ENCODE results near the gene HS6ST1. TPM values are rescaled to one million over a fixed set of nuclear protein-coding genes. Genes with fewer than 3 reads are reported as not detected.

HS6ST1 gene
- total RNA-seq, 2 experiments from 2014 or later, result 13.6 to 17.6 TPM

GRCh38 chr2:128311216-128311754, 7.4 kb downstream of the HS6ST1 start:
- H3K9me2 ChIP-seq (ENCODE audit: insufficient read depth, low read length), result no peaks in the 10 kb centered on the region
- H3K27ac ChIP-seq (ENCODE audit: low read depth, low read length, poor library complexity, severe bottlenecking), result no peak overlapping the region
- no peak overlapping the region for H2AFZ ChIP-seq (ENCODE audit: low read length)
- CTCF ChIA-PET (ENCODE audit: unreplicated experiment), result no interaction called here
- DNase-seq (ENCODE audit: low spot score), result no peak
- no peak overlapping the region for H3K4me2 ChIP-seq (ENCODE audit: low read length)
- intact Hi-C loops (cut with micrococcal nuclease; ENCODE audit: unreplicated experiment), result no loop called here
- H4K20me1 ChIP-seq (ENCODE audit: insufficient read depth, low read length), result peaks cover 23% of the 10 kb centered on the region
- no peaks in the 10 kb centered on the region for H3K36me3 ChIP-seq (ENCODE audit: insufficient read depth, low read length)
- H3K79me2 ChIP-seq (ENCODE audit: insufficient read depth, low read depth, low read length), result no peaks in the 10 kb centered on the region
- H3K4me3 ChIP-seq (ENCODE audit: low read depth, low read length, poor library complexity, severe bottlenecking), result no peak overlapping the region
- peaks cover 6% of the 10 kb centered on the region for H3K4me1 ChIP-seq (ENCODE audit: insufficient read depth, low read length, poor library complexity, severe bottlenecking)
- TF ChIP-seq EZH2phosphoT487 (IDR thresholded peaks at IDR 0.05; ENCODE audit: borderline replicate concordance, low read depth, low read length) (no peak), CTCF (conservative IDR thresholded peaks at IDR 0.05; ENCODE audit: low read length) (no peak)
- no peaks in the 10 kb centered on the region for H3K9me3 ChIP-seq (ENCODE audit: low read length)
- no TSS peak for BruUV-seq (replicated peaks)
- POLR2A ChIA-PET, result no interaction called here

DNA sequence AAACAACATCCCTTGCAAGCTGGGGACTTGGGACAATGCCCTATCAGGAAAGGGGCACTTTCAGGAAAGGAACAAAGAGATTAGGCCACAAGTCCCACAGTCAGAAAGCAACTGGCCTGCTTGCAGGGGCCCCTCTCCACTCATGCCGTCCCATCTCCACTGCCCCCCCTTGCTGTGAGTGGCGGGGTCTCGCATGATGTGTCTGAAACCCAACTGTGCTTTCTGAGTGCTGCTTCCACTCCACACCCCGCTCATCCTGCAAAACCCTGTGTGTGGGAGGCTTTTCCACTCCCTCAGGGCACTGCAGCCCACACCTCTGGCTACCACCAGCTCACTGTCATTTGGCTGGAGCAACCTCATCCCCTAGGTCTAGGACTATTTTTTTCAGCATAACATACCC, 7.9 kb downstream of the HS6ST1 start:
- Histone ChIP-seq H3K27ac (ENCODE audit: low read depth, low read length, poor library complexity, severe bottlenecking) (no peak overlapping the region), H4K20me1 (ENCODE audit: insufficient read depth, low read length) (peaks cover 23% of the 10 kb centered on the region), H3K79me2 (ENCODE audit: insufficient read depth, low read depth, low read length) (no peaks in the 10 kb centered on the region), H2AFZ (ENCODE audit: low read length) (no peak overlapping the region), H3K36me3 (ENCODE audit: insufficient read depth, low read length) (no peaks in the 10 kb centered on the region), H3K9me3 (ENCODE audit: low read length) (no peaks in the 10 kb centered on the region), H3K4me3 (ENCODE audit: low read depth, low read length, poor library complexity, severe bottlenecking) (no peak overlapping the region), H3K4me1 (ENCODE audit: insufficient read depth, low read length, poor library complexity, severe bottlenecking) (peaks cover 6% of the 10 kb centered on the region), H3K9me2 (ENCODE audit: insufficient read depth, low read length) (no peaks in the 10 kb centered on the region), H3K4me2 (ENCODE audit: low read length) (no peak overlapping the region)
- DNase-seq (ENCODE audit: low spot score), result no peak
- POLR2A ChIA-PET, result interaction anchor here (0.6 kb wide), 1 partner anchor 401 kb away, joined by 4 read pairs; no protein-coding TSS in a partner anchor
- TF ChIP-seq CTCF (conservative IDR thresholded peaks at IDR 0.05; ENCODE audit: low read length) (no peak), EZH2phosphoT487 (IDR thresholded peaks at IDR 0.05; ENCODE audit: borderline replicate concordance, low read depth, low read length) (no peak)
- CTCF ChIA-PET (ENCODE audit: unreplicated experiment), result no interaction called here
- intact Hi-C loops (cut with micrococcal nuclease; ENCODE audit: unreplicated experiment), result no loop called here
- BruUV-seq (replicated peaks), result no TSS peak

DNA sequence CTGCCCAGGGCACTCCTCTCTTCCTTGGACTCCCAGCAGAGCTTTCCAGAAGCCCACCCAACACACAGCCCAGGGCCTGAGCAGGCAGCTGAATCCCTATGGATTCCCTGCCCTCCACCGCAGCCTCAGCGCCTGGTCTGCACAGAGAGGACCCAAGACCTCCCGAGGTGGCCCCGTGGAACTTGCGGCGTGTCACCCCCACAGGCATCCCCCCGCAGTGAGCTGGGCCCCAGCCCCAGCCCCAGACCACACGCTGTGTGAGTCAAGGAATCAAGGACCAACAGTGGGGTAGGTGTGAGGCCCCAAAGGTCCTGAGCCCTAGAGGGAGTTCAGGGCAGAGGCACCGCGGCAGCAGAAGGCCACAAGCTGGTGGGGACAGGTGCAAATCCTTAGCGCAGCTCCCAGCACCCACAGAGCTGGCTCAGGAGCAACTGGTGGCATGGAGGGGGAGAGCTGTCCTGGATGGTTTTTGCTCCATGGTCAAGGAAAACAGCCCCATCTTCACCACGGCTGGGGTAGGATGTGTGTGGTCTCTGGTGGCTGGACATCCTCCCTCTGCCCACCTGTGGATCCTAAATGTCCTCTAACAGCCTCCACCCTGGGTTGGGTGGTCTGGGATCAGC, 8.5 kb downstream of the HS6ST1 start:
- H2AFZ ChIP-seq (ENCODE audit: low read length), result no peak overlapping the region
- H3K4me3 ChIP-seq (ENCODE audit: low read depth, low read length, poor library complexity, severe bottlenecking), result no peak overlapping the region
- TF ChIP-seq EZH2phosphoT487 (IDR thresholded peaks at IDR 0.05; ENCODE audit: borderline replicate concordance, low read depth, low read length), result no peak
- no peak for TF ChIP-seq CTCF (conservative IDR thresholded peaks at IDR 0.05; ENCODE audit: low read length)
- no TSS peak for BruUV-seq (replicated peaks)
- CTCF ChIA-PET (ENCODE audit: unreplicated experiment), result interaction anchor here (0.5 kb wide), 1 partner anchor 413 kb away, joined by 6 read pairs; no protein-coding TSS in a partner anchor
- no peak for DNase-seq (ENCODE audit: low spot score)
- POLR2A ChIA-PET, result interaction anchor here (0.6 kb wide), 1 partner anchor 401 kb away, joined by 4 read pairs; no protein-coding TSS in a partner anchor
- H3K9me2 ChIP-seq (ENCODE audit: insufficient read depth, low read length), result no peaks in the 10 kb centered on the region
- H4K20me1 ChIP-seq (ENCODE audit: insufficient read depth, low read length), result peaks cover 24% of the 10 kb centered on the region
- no peaks in the 10 kb centered on the region for H3K9me3 ChIP-seq (ENCODE audit: low read length)
- H3K4me2 ChIP-seq (ENCODE audit: low read length), result no peak overlapping the region
- no peak overlapping the region for H3K27ac ChIP-seq (ENCODE audit: low read depth, low read length, poor library complexity, severe bottlenecking)
- H3K4me1 ChIP-seq (ENCODE audit: insufficient read depth, low read length, poor library complexity, severe bottlenecking), result peaks cover 12% of the 10 kb centered on the region
- no peaks in the 10 kb centered on the region for H3K36me3 ChIP-seq (ENCODE audit: insufficient read depth, low read length)
- intact Hi-C loops (cut with micrococcal nuclease; ENCODE audit: unreplicated experiment), result no loop called here
- no peaks in the 10 kb centered on the region for H3K79me2 ChIP-seq (ENCODE audit: insufficient read depth, low read depth, low read length)
